Upper lobe of left lung (tissue), 6 donors: Measurements from ENCODE around the gene MYO15B. TPM values are rescaled to one million over a fixed set of nuclear protein-coding genes. Genes with fewer than 3 reads are reported as not detected.
A peak's percentile ranks its signal among the peaks of the same experiment; 100 is the strongest.

Experiments used
- ATAC-seq, 2 donors: fragments of 200-7000 bp; cut with Tn5 transposase; one replicate each; pipeline ENCODE4 v1.9.1; 2022; ENCODE audit warnings: mild to moderate bottlenecking in 2 of 2, moderate library complexity in 2 of 2; ENCODE audit not compliant: low FRiP score in 2 of 2
- DNase-seq, 2 donors: peaks; one replicate each; pipeline ENCODE4 v3.0.0-alpha.2; 2019 to 2020
- H3K27ac ChIP-seq, 4 donors: fragments of 200-600 bp; sonication (generic); one replicate each; pipeline ENCODE4 v1.5.1; 2016 to 2019
- H3K27me3 ChIP-seq, 4 donors: fragments of 200-600 bp; sonication (generic); one replicate each; pipeline ENCODE4 v1.5.1; 2017 to 2019
- H3K36me3 ChIP-seq, 4 donors: fragments of 200-600 bp; sonication (generic); one replicate each; pipeline ENCODE4 v1.5.1; 2016 to 2019
- H3K4me1 ChIP-seq, 4 donors: fragments of 200-600 bp; sonication (generic); one replicate each; pipeline ENCODE4 v1.5.1; 2018 to 2019
- H3K4me3 ChIP-seq, 4 donors: fragments of 200-600 bp; sonication (generic); one replicate each; pipeline ENCODE4 v1.5.1; 2017 to 2019; ENCODE audit warnings: mild to moderate bottlenecking in 2 of 4, moderate library complexity in 1 of 4
- H3K9me3 ChIP-seq, 4 donors: fragments of 200-600 bp; sonication (generic); one replicate each; pipeline ENCODE4 v1.5.1; 2018 to 2019
- CTCF ChIP-seq, 6 experiments: fragments of 450-650 bp in 4 of 6; fragments of 200-600 bp in 2 of 6; sonication (generic) in 2 of 6; IDR thresholded peaks; one replicate each; pipeline ENCODE4 v1.5.1; 2016 to 2019; ENCODE audit warnings: antibody characterized with exemption in 6 of 6
- EP300 ChIP-seq, 4 donors: sonication (generic); formaldehyde crosslinking; IDR thresholded peaks; one replicate each; pipeline ENCODE4 v1.5.1; 2017; ENCODE audit warnings: antibody characterized with exemption in 4 of 4, control low read depth in 2 of 4
- POLR2A ChIP-seq, 4 donors: fragments of 450-650 bp; IDR thresholded peaks; one replicate each; pipeline ENCODE4 v1.5.1; 2016 to 2017; ENCODE audit warnings: antibody characterized with exemption in 4 of 4, mild to moderate bottlenecking in 2 of 4
- POLR2AphosphoS5 ChIP-seq, 2 donors: sonication (generic); formaldehyde crosslinking; IDR thresholded peaks; one replicate each; pipeline ENCODE4 v1.5.1; 2017; ENCODE audit warnings: antibody characterized with exemption in 2 of 2
- WGBS, 2 donors: methylation state at CpG; one replicate each; pipeline ENCODE4 v1.1.5; 2017 to 2018; 5-methylcytosine and 5-hydroxymethylcytosine counted together
- total RNA-seq, 6 donors: library from RNA; depleted of rRNA in 4 of 6; stranded (reverse); fragments of >200 nt in 4 of 6; gene quantifications; one replicate each; pipeline versions ENCODE4 v1.1.0 to v1.2.1, GENCODE V29; 2016 to 2021
- donor health status: DM: no; HTN: no; CAD: no; lungs with moderate emphysema.
- donor health status: DM: no; HTN: yes; CAD: no; lungs with severe emphysema.

The MYO15B gene
- total RNA-seq, 6 donors from 2014 or later, result 89.8 to 592 (median 183) TPM

- no peaks in the 10 kb centered on the region for H3K9me3 ChIP-seq
- no peak overlapping the region for H3K4me3 ChIP-seq
- H3K27me3 ChIP-seq, result no peaks in the 10 kb centered on the region
- H3K36me3 ChIP-seq, result peaks cover 6 to 63% (median 43%) of the 10 kb centered on the region in 4 donors
- DNase-seq, result no peak
- H3K27ac ChIP-seq, result no peak overlapping the region
- 67 to 91% methylated on average over 3 to 5 of the region's 6 CpGs for WGBS, 2 donors
- no peak for ATAC-seq
- peaks cover 9 to 10% (median 10%) of the 10 kb centered on the region in 4 donors for H3K4me1 ChIP-seq
- TF ChIP-seq POLR2AphosphoS5 (IDR thresholded peaks at IDR 0.05), result no peak
- TF ChIP-seq EP300 (IDR thresholded peaks at IDR 0.05), result no peak
- no peak for TF ChIP-seq POLR2A (IDR thresholded peaks at IDR 0.05)
- TF ChIP-seq CTCF (IDR thresholded peaks at IDR 0.05), result no peak
Measured at GRCh38 chr17:75628425-75628824, 40.8 kb downstream of the MYO15B start.

GRCh38 chr17:75629157-75629556 is 41.6 kb downstream of the MYO15B start:
- H3K27me3 ChIP-seq, result no peaks in the 10 kb centered on the region
- DNase-seq (peak in 1 of 2 donors; percentile 68), ATAC-seq (no peak)
- no peak overlapping the region for H3K4me3 ChIP-seq
- H3K27ac ChIP-seq, result no peak overlapping the region
- WGBS, 2 donors, result 96% methylated on average over 5 to 11 of the region's 14 CpGs
- H3K4me1 ChIP-seq, result peaks cover 16 to 18% (median 17%) of the 10 kb centered on the region in 4 donors
- no peaks in the 10 kb centered on the region for H3K9me3 ChIP-seq
- TF ChIP-seq POLR2A (IDR thresholded peaks at IDR 0.05), result no peak
- TF ChIP-seq POLR2AphosphoS5 (IDR thresholded peaks at IDR 0.05), result no peak
- no peak for TF ChIP-seq CTCF (IDR thresholded peaks at IDR 0.05)
- TF ChIP-seq EP300 (IDR thresholded peaks at IDR 0.05), result no peak
- peaks cover 6 to 55% (median 39%) of the 10 kb centered on the region in 4 donors for H3K36me3 ChIP-seq

- peak in 1 of 2 donors; percentile 71 for DNase-seq
- TF ChIP-seq CTCF (IDR thresholded peaks at IDR 0.05) (no peak), EP300 (IDR thresholded peaks at IDR 0.05) (no peak), POLR2AphosphoS5 (IDR thresholded peaks at IDR 0.05) (no peak), POLR2A (IDR thresholded peaks at IDR 0.05) (no peak)
- Histone ChIP-seq H3K36me3 (peaks cover under 1 to 44% (median 28%) of the 10 kb centered on the region in 4 donors), H3K4me1 (peaks cover 20 to 27% (median 23%) of the 10 kb centered on the region in 4 donors), H3K27ac (no peak overlapping the region), H3K27me3 (no peaks in the 10 kb centered on the region), H3K4me3 (no peak overlapping the region), H3K9me3 (no peaks in the 10 kb centered on the region)
- 89% methylated on average over 25 of the region's 26 CpGs; no CpG with 5 or more reads in 1 of the 2 donors for WGBS, 2 donors
- no peak for ATAC-seq
Measured at GRCh38 chr17:75630071-75630917, 42.7 kb downstream of the MYO15B start.

- Histone ChIP-seq H3K4me3 (no peak overlapping the region), H3K36me3 (peaks cover 0 to 33% (median 19%) of the 10 kb centered on the region in 4 donors), H3K9me3 (no peaks in the 10 kb centered on the region), H3K27ac (no peak overlapping the region), H3K4me1 (peaks cover 20 to 32% (median 29%) of the 10 kb centered on the region in 4 donors), H3K27me3 (no peaks in the 10 kb centered on the region)
- TF ChIP-seq POLR2A (IDR thresholded peaks at IDR 0.05) (no peak), CTCF (IDR thresholded peaks at IDR 0.05) (no peak), POLR2AphosphoS5 (IDR thresholded peaks at IDR 0.05) (no peak), EP300 (IDR thresholded peaks at IDR 0.05) (no peak)
- DNase-seq, result peak in 1 of 2 donors; percentile 86
- WGBS, 2 donors, result 88 to 96% methylated on average over 15 to 27 of the region's 27 CpGs
- no peak for ATAC-seq
Measured at GRCh38 chr17:75631353-75631752, 43.8 kb downstream of the MYO15B start.
